ENCODE data around the gene HAPLN1.

The HAPLN1 gene

GRCh38 chr5:83639911-83640310, 80.7 kb downstream of the HAPLN1 start:
- CTCF ChIA-PET, result interaction anchor here (1.5 kb wide), 1 partner anchor 32 kb away, joined by 4 read pairs; no protein-coding TSS in a partner anchor
- POLR2A ChIA-PET, result no interaction called here
- DNase-seq (ENCODE audit: extremely low spot score), result no peak
- TF ChIP-seq CTBP1 (IDR thresholded peaks at IDR 0.05; ENCODE audit: borderline replicate concordance), result no peak
- no peak for TF ChIP-seq ZNF384 (IDR thresholded peaks at IDR 0.05)
- no peak for TF ChIP-seq BHLHE40 (IDR thresholded peaks at IDR 0.05; ENCODE audit: borderline replicate concordance)
- TF ChIP-seq L3MBTL2 (conservative IDR thresholded peaks at IDR 0.05), result no peak
- no peak for TF ChIP-seq SP1 (IDR thresholded peaks at IDR 0.05)
- no peak for TF ChIP-seq SUZ12 (IDR thresholded peaks at IDR 0.05)
- no peak for TF ChIP-seq TARDBP (IDR thresholded peaks at IDR 0.05)
- TF ChIP-seq PKNOX1 (IDR thresholded peaks at IDR 0.05), result no peak
- TF ChIP-seq LEF1 (IDR thresholded peaks at IDR 0.05; ENCODE audit: borderline replicate concordance), result no peak
- no peak for TF ChIP-seq NFRKB (IDR thresholded peaks at IDR 0.05)
- no peak for TF ChIP-seq FOXK2 (IDR thresholded peaks at IDR 0.05)
- TF ChIP-seq HDGF (IDR thresholded peaks at IDR 0.05; ENCODE audit: borderline replicate concordance), result no peak
- no peak for TF ChIP-seq FOXA1 (IDR thresholded peaks at IDR 0.05)
- TF ChIP-seq FOXM1 (IDR thresholded peaks at IDR 0.05; ENCODE audit: borderline replicate concordance), result no peak

- no peak for TF ChIP-seq L3MBTL2 (conservative IDR thresholded peaks at IDR 0.05)
- TF ChIP-seq ELF4 (IDR thresholded peaks at IDR 0.05), result no peak
- no peak for TF ChIP-seq SP1 (IDR thresholded peaks at IDR 0.05)
- no peak for TF ChIP-seq TARDBP (IDR thresholded peaks at IDR 0.05)
- TF ChIP-seq CTBP1 (IDR thresholded peaks at IDR 0.05; ENCODE audit: borderline replicate concordance), result no peak
- no peak for TF ChIP-seq LEF1 (IDR thresholded peaks at IDR 0.05; ENCODE audit: borderline replicate concordance)
- TF ChIP-seq PKNOX1 (IDR thresholded peaks at IDR 0.05), result no peak
- TF ChIP-seq BHLHE40 (IDR thresholded peaks at IDR 0.05; ENCODE audit: borderline replicate concordance), result no peak
- no peak for TF ChIP-seq FOXK2 (IDR thresholded peaks at IDR 0.05)
- no peak for TF ChIP-seq NFRKB (IDR thresholded peaks at IDR 0.05)
- no peak for TF ChIP-seq ZNF384 (IDR thresholded peaks at IDR 0.05)
- no peak for TF ChIP-seq ARNT (IDR thresholded peaks at IDR 0.05)
- TF ChIP-seq SUZ12 (IDR thresholded peaks at IDR 0.05), result no peak
- no peak for TF ChIP-seq FOXA1 (IDR thresholded peaks at IDR 0.05)
- no peak for TF ChIP-seq HDGF (IDR thresholded peaks at IDR 0.05; ENCODE audit: borderline replicate concordance)
- no peak for TF ChIP-seq FOXM1 (IDR thresholded peaks at IDR 0.05; ENCODE audit: borderline replicate concordance)
- POLR2A ChIA-PET, result no interaction called here
- CTCF ChIA-PET, result no interaction called here
- DNase-seq (ENCODE audit: extremely low spot score), result no peak
These were observed 84.5 kb downstream of the HAPLN1 start for GRCh38 chr5:83636156-83636555.

GRCh38 chr5:83633285-83633684, 87.4 kb downstream of the HAPLN1 start:
- ChIA-PET POLR2A (no interaction called here), CTCF (no interaction called here)
- TF ChIP-seq FOXA1 (IDR thresholded peaks at IDR 0.05) (no peak), ELF4 (IDR thresholded peaks at IDR 0.05) (no peak), BHLHE40 (IDR thresholded peaks at IDR 0.05; ENCODE audit: borderline replicate concordance) (no peak), CTBP1 (IDR thresholded peaks at IDR 0.05; ENCODE audit: borderline replicate concordance) (no peak), ZNF384 (IDR thresholded peaks at IDR 0.05) (no peak), FOXK2 (IDR thresholded peaks at IDR 0.05) (no peak), SP1 (IDR thresholded peaks at IDR 0.05) (no peak), TARDBP (IDR thresholded peaks at IDR 0.05) (no peak), PKNOX1 (IDR thresholded peaks at IDR 0.05) (no peak), NFRKB (IDR thresholded peaks at IDR 0.05) (no peak), L3MBTL2 (conservative IDR thresholded peaks at IDR 0.05) (no peak), ARNT (IDR thresholded peaks at IDR 0.05) (no peak), HDGF (IDR thresholded peaks at IDR 0.05; ENCODE audit: borderline replicate concordance) (no peak), LEF1 (IDR thresholded peaks at IDR 0.05; ENCODE audit: borderline replicate concordance) (no peak), FOXM1 (IDR thresholded peaks at IDR 0.05; ENCODE audit: borderline replicate concordance) (no peak)

GRCh38 chr5:83632874-83633273, 87.8 kb downstream of the HAPLN1 start:
- TF ChIP-seq ARNT (IDR thresholded peaks at IDR 0.05) (no peak), BHLHE40 (IDR thresholded peaks at IDR 0.05; ENCODE audit: borderline replicate concordance) (no peak), ELF4 (IDR thresholded peaks at IDR 0.05) (no peak), NFRKB (IDR thresholded peaks at IDR 0.05) (no peak), CTBP1 (IDR thresholded peaks at IDR 0.05; ENCODE audit: borderline replicate concordance) (no peak), SUZ12 (IDR thresholded peaks at IDR 0.05) (no peak), ZNF384 (IDR thresholded peaks at IDR 0.05) (no peak), HDGF (IDR thresholded peaks at IDR 0.05; ENCODE audit: borderline replicate concordance) (no peak), FOXK2 (IDR thresholded peaks at IDR 0.05) (no peak), L3MBTL2 (conservative IDR thresholded peaks at IDR 0.05) (no peak), PKNOX1 (IDR thresholded peaks at IDR 0.05) (no peak), FOXM1 (IDR thresholded peaks at IDR 0.05; ENCODE audit: borderline replicate concordance) (no peak), TARDBP (IDR thresholded peaks at IDR 0.05) (no peak), SP1 (IDR thresholded peaks at IDR 0.05) (no peak), LEF1 (IDR thresholded peaks at IDR 0.05; ENCODE audit: borderline replicate concordance) (no peak)
- no peak for DNase-seq (ENCODE audit: extremely low spot score)
- POLR2A ChIA-PET, result no interaction called here
- CTCF ChIA-PET, result no interaction called here

More at GRCh38 chr5:83633285-83633684, 87.4 kb downstream of the HAPLN1 start:
- DNase-seq (ENCODE audit: extremely low spot score), result no peak

DNA sequence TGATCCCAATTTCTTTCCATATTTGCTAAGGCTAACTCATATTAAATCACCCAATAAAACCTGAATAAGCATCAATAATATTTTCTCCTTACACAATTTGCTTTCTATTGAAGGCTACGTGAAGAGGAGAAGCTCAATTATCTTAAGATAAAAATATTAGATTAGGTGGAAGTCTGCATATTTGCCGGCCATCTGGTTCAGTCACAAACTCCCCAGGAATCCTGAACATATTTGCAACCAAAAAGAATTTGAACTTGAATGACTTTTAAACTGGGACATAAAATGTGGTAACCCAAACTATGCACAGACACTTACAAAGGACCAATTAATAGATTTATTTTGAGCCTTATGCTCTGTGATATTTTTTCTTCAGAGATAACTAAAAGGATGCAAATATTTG, 92.3 kb downstream of the HAPLN1 start:
- POLR2A ChIA-PET, result no interaction called here
- TF ChIP-seq CTBP1 (IDR thresholded peaks at IDR 0.05; ENCODE audit: borderline replicate concordance), result no peak
- no peak for TF ChIP-seq PKNOX1 (IDR thresholded peaks at IDR 0.05)
- CTCF ChIA-PET, result no interaction called here
- DNase-seq (ENCODE audit: extremely low spot score), result no peak
